OCI-M1 (cell line): ENCODE measurements around the gene ABHD16A.
"Not testable (repeated sequence)": the region's sequence is repeated elsewhere in the genome, so short reads cannot be mapped to it uniquely, and the experiment has no call there.

Experiments
- DNase-seq: peaks from one replicate; lab custom pipeline; 2025; lab: John Stamatoyannopoulos, UW

Gene ABHD16A

DNA sequence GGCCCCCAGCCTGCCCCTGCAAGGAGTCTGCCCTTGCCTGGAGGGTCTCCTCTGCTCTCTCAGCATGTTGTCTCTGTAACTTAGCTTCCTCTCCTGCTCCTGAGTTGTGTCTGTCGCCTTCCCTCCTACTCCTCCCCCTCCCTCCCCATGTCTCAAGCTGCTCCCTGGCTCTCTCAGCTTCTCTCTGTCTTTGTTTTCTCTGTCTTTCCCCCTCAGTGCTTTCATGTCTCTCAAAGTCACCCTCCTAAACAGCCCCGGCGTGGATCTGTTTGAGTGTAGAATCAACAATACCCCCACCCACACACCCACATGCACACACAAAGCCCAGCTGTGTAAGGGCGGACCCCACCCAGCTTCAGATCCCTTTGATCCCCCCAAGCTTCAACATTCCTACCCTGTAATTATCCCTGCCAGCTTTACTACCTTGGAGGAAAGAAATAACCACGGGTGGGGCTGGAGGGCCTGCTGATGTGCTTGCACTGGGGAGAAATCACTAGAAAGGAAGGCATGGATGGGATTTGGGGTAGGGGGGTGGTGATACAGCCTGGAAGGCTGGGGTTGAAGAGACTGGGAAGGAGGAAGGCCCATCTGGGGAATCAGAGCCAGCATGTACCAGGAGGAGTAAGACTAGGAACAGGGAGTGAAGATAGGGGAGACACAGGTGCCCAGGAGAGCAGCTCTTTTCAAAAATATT lies 11.0 kb upstream of the ABHD16A start:
- DNase-seq: no peak

GRCh38 chr6:31713465-31713864 lies 10.3 kb upstream of the ABHD16A start:
- no peak for DNase-seq

DNA sequence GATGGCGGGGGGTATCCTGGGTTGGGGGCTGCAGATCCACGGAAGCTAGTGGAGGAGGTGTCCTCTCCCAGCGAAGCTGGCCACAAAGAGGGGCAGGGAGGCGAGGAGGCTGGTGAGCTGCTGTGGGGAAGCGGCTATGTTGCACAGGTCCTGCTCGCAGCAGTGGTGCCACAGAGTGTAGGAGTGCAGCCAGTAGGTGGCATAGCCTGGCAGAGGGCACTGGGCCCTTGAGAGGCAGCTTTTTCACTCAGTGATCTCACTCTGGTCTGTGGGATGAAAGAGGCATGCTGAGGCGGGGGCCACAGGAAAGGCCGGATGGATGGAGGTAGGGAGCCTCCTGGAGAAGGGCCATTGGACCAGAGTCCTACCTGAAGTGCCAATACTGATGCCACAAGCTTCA lies 9.2 kb upstream of the ABHD16A start:
- DNase-seq: no peak

- DNase-seq: peak; percentile 34
These were observed 8.1 kb upstream of the ABHD16A start for GRCh38 chr6:31711233-31711632.

DNA sequence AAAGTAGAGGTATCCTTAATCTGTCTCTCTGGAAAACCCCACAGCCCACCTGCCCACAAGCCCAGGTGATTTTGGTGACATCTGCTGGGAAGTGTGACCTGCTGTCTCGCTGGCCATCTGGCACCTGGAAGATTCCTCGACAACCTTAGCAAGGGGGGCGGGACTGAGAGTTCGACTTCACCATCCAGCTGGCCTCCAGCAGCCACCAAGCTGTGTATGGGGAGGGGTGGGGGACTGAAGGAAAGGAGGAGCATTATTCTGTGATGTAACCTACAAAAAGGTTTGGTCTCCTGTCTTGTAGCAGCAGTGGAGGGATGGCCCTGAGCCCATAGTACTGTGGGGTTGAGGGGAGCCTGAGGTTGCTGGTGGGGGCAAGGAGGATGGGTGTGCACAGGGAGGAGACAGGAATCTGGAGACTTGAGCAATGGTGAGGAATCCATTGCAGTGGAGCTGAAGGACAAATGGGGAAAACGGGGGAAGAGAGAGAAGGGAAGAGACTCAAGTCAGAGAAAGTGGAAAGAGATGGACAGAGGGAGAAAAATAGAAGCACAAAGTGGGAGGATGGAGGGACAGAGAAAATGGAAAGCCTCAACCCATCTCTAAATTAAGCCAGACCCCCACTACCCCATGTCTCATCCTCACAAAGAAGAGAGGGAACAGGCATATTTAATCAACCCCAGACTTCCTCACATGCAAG lies 7.5 kb upstream of the ABHD16A start:
- DNase-seq: no peak

DNA sequence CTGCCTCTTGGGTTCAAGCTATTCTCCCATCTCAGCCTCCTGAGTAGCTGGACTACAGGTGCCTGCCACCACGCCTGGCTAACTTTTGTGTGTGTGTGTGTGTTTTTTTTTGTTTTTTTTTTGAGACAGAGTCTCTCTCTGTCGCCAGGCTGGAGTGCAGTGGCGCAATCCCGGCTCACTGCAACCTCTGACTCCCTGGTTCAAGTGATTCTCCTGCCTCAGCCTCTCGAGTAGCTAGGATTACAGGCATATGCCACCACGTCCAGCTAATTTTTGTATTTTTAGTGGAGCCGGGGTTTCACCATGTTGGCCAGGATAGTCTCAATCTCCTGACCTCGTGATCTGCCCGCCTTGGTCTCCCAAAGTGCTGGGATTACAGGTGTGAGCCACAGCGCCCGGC lies 6.0 kb upstream of the ABHD16A start:
- DNase-seq: not testable (repeated sequence)

GRCh38 chr6:31708224-31708623 lies 5.1 kb upstream of the ABHD16A start:
- no peak for DNase-seq

DNA sequence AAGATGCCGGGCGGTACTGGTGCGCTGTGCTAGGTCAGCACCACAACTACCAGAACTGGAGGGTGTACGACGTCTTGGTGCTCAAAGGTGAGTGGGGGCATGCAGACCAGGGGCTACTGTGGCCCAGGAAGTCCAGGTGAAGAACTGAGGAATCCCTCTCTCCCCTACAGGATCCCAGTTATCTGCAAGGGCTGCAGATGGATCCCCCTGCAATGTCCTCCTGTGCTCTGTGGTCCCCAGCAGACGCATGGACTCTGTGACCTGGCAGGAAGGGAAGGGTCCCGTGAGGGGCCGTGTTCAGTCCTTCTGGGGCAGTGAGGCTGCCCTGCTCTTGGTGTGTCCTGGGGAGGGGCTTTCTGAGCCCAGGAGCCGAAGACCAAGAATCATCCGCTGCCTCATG lies 4.6 kb upstream of the ABHD16A start:
- no peak for DNase-seq

GRCh38 chr6:31706599-31706998 lies 3.5 kb upstream of the ABHD16A start, which contains the start of gene LY6G6F:
TSS of gene LY6G6F (plus strand) at chr6:31706866. CDS start at chr6:31706907, 41 bp downstream.
- DNase-seq: no peak

GRCh38 chr6:31705931-31706330 lies 2.8 kb upstream of the ABHD16A start:
- no peak for DNase-seq

DNA sequence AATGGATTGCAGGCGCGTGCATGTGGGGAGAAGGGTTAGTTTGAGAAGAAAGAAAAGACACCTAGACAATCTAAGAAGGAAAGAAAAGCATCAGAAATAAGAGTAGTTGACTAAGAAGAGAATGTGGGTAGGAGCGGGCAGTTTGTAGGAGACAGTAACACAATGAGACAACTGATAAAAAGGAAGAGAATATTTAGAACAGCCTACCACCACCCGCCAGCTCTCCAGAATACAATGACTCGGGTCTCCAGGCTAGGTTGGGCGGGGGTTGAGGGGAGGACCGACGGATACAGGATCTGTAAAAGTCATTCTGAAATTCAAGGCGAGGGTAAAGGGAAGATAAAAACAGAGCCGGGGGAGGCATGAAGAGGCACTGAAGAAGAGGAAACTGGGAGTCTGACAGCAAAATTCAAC lies 712 bp downstream of the ABHD16A start:
- DNase-seq: no peak

DNA sequence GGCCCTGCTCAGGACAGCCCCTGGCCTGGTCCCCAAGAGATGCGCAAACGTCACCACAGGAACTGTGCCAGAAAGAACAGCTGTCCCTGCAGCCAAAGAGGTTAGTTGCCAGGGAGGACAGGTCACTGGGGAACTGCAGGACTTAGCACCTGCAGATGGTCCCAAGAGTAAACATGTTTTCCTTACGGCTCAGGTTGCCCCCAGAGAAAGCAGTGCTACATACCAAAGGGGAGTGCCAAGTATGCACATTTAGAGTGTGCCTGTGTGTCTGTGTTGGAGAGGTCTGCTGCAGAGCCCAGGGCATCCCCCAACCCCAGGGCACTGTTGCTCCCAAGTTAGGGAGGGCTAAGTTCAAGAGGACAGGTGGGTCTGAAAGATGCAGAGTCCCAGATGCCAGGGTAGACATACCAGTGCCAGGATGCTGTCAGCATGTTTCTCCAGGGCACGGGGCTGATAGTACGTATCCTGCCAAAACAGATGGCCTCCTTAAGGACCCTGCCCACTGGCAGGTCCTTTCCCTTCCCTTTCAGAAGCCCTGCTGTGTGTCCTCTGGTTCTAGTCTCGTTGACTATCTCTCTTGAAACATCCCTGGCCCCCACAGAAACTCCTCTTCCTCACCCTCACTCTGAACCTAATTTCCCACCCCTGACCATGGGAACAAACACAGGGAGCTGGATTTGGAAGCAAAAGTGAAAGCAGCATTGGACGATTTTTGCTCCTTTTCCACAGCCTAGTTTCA lies 1.3 kb downstream of the ABHD16A start:
- peak; percentile 68 for DNase-seq

DNA sequence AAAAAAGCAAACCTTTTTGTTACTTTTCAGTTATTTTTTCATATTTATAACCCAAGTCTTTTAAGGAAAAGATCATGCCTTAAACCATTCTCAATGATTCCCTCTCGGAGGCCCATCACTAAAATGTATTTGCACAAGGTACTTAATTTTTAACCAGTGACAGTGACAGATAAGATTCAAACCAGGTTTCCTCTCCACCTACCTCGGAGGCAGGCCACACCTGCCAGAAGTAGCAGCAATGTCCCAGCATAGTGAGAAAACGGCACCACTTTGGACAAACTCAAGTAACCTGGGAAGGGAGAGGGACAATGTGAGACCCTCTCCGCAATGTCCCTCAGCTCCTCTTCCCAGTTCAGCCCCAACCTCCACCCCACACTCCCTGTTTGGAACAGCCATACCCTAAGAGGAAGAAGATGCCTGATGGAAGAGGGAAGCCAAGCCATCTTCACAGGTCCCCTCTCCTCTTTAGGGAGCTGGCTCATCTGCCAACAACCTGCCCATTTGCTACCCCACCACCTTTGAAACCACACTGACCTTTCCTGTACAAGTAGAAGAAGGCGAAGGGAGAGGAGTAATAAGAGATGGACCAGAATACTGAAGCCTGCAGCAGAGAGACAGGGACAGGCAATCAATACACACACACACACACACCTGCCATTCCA lies 2.3 kb downstream of the ABHD16A start:
- DNase-seq: no peak

GRCh38 chr6:31697555-31697954 lies 5.6 kb downstream of the ABHD16A start:
- no peak for DNase-seq

- no peak for DNase-seq
These were observed 9.6 kb downstream of the ABHD16A start for GRCh38 chr6:31693535-31693934.

DNA sequence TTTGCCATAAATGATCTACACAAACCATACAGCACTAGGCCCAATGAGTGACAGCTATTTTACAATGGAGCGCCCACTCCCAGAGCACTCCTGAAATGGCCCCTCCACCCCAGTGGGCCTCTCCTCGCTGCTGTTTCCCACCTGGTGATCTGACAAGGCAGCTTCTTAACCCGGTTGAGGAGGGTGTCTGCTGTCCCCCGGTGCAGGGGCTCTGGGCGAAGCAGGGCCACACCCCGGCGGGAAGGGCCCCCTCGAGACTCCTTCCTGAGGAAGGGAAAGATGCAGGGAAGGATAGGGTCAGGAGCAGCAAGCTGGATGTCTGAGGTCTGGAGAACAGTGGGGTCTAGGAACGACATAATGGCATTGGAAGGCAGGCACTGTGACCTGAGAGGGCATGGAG lies 10.2 kb downstream of the ABHD16A start:
- no peak for DNase-seq

GRCh38 chr6:31692353-31692752 lies 10.8 kb downstream of the ABHD16A start:
- DNase-seq: no peak

DNA sequence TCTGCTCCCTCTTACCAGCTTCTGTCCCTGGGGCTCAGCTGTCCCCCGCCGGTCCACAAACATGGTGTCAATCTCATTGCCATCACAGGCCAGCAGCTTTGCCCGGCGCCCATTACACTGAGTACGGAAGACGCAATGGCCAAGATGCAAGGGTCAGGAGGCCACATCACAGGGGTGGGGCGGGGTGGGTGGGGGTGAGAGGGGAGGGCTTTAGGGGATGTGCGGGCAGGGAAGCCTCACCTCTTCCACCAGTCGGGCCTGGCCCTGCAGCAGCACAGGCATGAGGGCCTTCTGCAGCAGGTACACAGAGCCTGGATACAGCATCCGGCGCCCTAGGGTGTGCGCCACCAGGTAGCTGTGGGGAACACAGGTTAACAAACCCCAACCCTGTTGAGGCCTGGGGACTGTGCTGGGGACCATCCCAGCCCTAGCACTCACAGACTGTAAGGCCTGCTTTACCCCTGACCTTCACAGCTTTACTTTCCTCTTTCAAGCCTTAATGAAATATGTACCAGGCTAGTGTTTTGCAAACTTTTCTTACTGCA lies 11.5 kb downstream of the ABHD16A start:
- DNase-seq: no peak

DNA sequence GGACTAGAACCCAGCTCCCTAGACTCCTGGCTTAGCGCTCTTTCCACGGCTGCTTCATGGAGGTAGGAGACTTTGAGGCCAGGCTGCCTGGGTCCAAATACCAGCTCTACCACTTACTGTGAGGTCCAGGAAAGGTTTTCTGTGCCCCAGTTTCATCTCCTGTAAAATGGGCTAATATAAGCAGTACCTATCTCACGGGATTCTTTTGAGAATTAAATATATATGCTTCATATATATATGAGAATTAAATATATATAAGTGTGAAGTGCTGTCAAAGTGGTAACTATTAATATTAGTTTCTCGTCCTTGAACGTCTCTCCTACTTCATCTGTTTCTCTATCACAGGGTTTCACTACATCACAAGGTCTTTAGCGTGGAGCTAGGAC lies 12.1 kb downstream of the ABHD16A start:
- DNase-seq: no peak

DNA sequence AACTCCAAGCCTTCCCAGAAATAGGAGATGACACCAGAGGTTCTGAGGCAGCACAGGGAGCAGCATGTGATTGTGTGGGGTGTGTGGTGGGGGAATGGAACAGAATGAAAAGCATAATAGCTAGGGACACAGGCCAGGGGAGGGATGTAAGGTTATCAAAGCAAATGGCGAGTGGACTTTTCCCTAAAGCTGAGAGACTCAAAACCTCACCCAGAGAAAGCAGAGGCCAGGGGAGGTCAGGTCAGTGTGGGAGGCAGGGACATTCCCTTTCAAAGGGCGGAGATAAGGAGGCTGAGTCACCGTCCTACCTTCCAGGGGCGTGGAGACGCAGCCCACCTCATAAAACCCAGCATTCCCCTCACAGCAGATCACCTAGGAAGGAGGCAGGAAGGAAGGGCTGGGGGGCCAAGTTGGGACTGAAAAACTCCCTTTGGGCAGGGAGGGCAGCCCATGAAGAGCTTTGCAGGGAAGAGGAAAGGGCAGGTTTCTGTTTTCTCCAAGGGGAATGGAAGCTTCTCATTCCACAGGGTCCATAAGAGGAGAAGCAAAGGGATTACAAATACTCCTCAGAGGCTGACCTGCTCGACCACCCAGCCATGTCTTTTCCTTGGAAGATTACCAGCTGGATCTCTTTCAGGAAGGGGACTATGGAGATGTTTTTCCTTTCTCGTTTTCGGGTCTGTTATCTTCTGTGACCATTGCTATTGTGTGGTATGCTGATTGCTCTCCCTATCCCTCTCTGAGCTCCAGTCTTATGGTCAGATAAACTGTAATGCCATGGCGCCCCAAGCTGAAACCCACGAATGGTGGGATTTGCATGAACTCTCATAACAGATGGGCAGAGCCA lies 12.7 kb downstream of the ABHD16A start:
- peak; percentile 71 for DNase-seq
